Measurements from ENCODE around the gene SLC30A2. TPM values are rescaled to one million over a fixed set of nuclear protein-coding genes. Genes with fewer than 3 reads are reported as not detected.
A peak's percentile ranks its signal among the peaks of the same experiment; 100 is the strongest.

SLC30A2 gene
- total and polyA plus RNA-seq, 4 donors, result under 0.01 to 0.12 (median 0.05) TPM; not detected in 1

DNA sequence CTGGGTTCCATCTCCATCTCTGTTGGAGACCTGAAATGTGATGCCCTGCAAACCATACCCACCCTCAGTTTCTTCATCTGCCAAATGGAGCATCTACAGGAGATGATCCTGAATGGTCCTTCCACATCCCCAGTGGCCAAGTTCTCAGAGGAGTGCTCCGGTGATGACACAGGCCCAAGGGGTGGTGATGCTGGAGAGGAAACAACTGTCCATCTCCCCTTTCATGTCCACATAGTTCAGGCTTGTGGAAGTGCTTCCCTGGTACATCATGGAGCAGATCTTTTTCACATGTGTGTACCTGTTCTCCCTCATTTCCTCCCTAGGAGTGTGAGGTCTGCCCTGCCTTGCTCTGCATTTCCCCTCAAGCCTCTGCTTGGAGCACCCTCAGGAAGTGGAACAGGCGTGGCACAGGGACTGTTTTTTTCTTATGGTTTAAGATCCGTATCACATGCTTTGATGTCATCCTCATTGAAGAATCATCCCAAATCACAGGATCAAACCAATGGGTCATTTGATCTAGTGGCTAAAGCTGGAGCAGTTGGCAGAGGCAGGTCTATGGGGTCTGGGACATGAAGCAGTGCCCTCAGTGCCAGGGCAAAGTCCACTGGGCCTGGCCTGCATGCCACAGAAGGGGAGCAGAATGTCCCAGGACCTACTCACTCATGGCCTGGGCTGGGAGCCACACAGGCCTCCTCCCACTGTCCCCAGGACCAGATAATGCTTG lies 29.7 kb upstream of the SLC30A2 start (continued):
- no peak for TF ChIP-seq FOXA1 (IDR thresholded peaks at IDR 0.05)
- no peak for TF ChIP-seq RAD21 (IDR thresholded peaks at IDR 0.05)
- no peak for TF ChIP-seq EGR1 (IDR thresholded peaks at IDR 0.05; ENCODE audit: low read depth in 2 of 2)
- peak; percentile 83 for TF ChIP-seq SP1 (IDR thresholded peaks at IDR 0.05)
- TF ChIP-seq FOXA2 (IDR thresholded peaks at IDR 0.05), result no peak
- TF ChIP-seq NR2F2 (IDR thresholded peaks at IDR 0.05), result no peak
- TF ChIP-seq TAF1 (conservative IDR thresholded peaks at IDR 0.05), result no peak

DNA sequence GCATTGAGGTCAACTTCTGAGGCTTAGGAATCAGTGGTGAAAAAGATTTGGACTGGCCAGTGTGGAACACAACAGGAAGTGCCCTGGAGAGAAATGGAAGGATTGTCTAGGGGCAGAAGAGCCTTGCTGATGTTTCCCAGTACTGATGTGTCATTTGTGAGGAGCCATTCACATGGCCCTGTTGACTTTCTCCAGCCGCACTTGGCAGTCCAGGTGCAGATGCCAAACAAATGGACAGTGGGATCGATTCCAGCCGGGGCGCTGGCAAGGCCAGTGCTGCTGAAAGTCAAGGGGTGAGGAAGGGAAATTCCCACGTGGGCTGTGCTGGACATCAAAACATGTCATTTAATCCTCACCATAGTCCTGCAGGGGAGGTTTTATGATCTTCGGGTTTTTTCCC lies 26.4 kb upstream of the SLC30A2 start:
- Histone ChIP-seq H3K9ac (ENCODE audit: low read depth in 1 of 2, low read length in 2 of 2) (no peak overlapping the region), H3K4me1 (ENCODE audit: control insufficient read depth in 4 of 4, insufficient read depth in 4 of 4, low read length in 3 of 4) (peaks cover 5 to 27% (median 21%) of the 10 kb centered on the region in 4 donors), H3K4me3 (ENCODE audit: low read depth in 1 of 3, low read length in 3 of 3) (no peak overlapping the region), H3K9me3 (ENCODE audit: control insufficient read depth in 4 of 4, low read length in 3 of 4) (no peaks in the 10 kb centered on the region), H3K27me3 (ENCODE audit: control insufficient read depth in 4 of 4, insufficient read depth in 4 of 4, low read length in 3 of 4) (no peaks in the 10 kb centered on the region), H3K36me3 (ENCODE audit: control insufficient read depth in 4 of 4, insufficient read depth in 3 of 4, low read depth in 1 of 4, low read length in 3 of 4) (no peaks in the 10 kb centered on the region), H3K27ac (ENCODE audit: low read depth in 1 of 2, low read length in 2 of 2) (peak overlapping the region; percentile 18 to 23)
- 16% methylated on average over 6 of the region's 6 CpGs for WGBS
- no peak for DNase-seq (ENCODE audit: low spot score)
- TF ChIP-seq, protein P1, sequence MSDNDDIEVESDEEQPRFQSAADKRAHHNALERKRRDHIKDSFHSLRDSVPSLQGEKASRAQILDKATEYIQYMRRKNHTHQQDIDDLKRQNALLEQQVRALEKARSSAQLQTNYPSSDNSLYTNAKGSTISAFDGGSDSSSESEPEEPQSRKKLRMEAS (IDR thresholded peaks at IDR 0.05), result peak; percentile 72
- TF ChIP-seq HNF4G (IDR thresholded peaks at IDR 0.05) (no peak), NR2F2 (IDR thresholded peaks at IDR 0.05) (no peak), SP1 (IDR thresholded peaks at IDR 0.05) (peak; percentile 51), RXRA (IDR thresholded peaks at IDR 0.05) (peak; percentile 41 to 72), FOXA2 (IDR thresholded peaks at IDR 0.05) (peak; percentile 90), JUND (IDR thresholded peaks at IDR 0.05) (peak in 1 of 2 donors; percentile 64), GABPA (IDR thresholded peaks at IDR 0.05 in 1 of 2, conservative IDR thresholded peaks at IDR 0.05 in 1 of 2) (peak in 1 of 2 donors; percentile 16), RAD21 (IDR thresholded peaks at IDR 0.05) (no peak), TAF1 (conservative IDR thresholded peaks at IDR 0.05) (no peak), EGR1 (IDR thresholded peaks at IDR 0.05; ENCODE audit: low read depth in 2 of 2) (peak in 1 of 2 donors; percentile 22), YY1 (IDR thresholded peaks at IDR 0.05) (peak; percentile 63), HNF4A (conservative IDR thresholded peaks at IDR 0.05) (peak; percentile 44 to 62), FOXA1 (IDR thresholded peaks at IDR 0.05) (peak; percentile 92)
- TF ChIP-seq, protein P2, sequence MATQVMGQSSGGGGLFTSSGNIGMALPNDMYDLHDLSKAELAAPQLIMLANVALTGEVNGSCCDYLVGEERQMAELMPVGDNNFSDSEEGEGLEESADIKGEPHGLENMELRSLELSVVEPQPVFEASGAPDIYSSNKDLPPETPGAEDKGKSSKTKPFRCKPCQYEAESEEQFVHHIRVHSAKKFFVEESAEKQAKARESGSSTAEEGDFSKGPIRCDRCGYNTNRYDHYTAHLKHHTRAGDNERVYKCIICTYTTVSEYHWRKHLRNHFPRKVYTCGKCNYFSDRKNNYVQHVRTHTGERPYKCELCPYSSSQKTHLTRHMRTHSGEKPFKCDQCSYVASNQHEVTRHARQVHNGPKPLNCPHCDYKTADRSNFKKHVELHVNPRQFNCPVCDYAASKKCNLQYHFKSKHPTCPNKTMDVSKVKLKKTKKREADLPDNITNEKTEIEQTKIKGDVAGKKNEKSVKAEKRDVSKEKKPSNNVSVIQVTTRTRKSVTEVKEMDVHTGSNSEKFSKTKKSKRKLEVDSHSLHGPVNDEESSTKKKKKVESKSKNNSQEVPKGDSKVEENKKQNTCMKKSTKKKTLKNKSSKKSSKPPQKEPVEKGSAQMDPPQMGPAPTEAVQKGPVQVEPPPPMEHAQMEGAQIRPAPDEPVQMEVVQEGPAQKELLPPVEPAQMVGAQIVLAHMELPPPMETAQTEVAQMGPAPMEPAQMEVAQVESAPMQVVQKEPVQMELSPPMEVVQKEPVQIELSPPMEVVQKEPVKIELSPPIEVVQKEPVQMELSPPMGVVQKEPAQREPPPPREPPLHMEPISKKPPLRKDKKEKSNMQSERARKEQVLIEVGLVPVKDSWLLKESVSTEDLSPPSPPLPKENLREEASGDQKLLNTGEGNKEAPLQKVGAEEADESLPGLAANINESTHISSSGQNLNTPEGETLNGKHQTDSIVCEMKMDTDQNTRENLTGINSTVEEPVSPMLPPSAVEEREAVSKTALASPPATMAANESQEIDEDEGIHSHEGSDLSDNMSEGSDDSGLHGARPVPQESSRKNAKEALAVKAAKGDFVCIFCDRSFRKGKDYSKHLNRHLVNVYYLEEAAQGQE (IDR thresholded peaks at IDR 0.05), result no peak
- TF ChIP-seq, protein P3, sequence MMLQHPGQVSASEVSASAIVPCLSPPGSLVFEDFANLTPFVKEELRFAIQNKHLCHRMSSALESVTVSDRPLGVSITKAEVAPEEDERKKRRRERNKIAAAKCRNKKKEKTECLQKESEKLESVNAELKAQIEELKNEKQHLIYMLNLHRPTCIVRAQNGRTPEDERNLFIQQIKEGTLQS (IDR thresholded peaks at IDR 0.05), result no peak
- TF ChIP-seq, protein P4, sequence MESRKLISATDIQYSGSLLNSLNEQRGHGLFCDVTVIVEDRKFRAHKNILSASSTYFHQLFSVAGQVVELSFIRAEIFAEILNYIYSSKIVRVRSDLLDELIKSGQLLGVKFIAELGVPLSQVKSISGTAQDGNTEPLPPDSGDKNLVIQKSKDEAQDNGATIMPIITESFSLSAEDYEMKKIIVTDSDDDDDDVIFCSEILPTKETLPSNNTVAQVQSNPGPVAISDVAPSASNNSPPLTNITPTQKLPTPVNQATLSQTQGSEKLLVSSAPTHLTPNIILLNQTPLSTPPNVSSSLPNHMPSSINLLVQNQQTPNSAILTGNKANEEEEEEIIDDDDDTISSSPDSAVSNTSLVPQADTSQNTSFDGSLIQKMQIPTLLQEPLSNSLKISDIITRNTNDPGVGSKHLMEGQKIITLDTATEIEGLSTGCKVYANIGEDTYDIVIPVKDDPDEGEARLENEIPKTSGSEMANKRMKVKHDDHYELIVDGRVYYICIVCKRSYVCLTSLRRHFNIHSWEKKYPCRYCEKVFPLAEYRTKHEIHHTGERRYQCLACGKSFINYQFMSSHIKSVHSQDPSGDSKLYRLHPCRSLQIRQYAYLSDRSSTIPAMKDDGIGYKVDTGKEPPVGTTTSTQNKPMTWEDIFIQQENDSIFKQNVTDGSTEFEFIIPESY (IDR thresholded peaks at IDR 0.05), result peak; percentile 33
- TF ChIP-seq, protein P5, sequence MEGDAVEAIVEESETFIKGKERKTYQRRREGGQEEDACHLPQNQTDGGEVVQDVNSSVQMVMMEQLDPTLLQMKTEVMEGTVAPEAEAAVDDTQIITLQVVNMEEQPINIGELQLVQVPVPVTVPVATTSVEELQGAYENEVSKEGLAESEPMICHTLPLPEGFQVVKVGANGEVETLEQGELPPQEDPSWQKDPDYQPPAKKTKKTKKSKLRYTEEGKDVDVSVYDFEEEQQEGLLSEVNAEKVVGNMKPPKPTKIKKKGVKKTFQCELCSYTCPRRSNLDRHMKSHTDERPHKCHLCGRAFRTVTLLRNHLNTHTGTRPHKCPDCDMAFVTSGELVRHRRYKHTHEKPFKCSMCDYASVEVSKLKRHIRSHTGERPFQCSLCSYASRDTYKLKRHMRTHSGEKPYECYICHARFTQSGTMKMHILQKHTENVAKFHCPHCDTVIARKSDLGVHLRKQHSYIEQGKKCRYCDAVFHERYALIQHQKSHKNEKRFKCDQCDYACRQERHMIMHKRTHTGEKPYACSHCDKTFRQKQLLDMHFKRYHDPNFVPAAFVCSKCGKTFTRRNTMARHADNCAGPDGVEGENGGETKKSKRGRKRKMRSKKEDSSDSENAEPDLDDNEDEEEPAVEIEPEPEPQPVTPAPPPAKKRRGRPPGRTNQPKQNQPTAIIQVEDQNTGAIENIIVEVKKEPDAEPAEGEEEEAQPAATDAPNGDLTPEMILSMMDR (IDR thresholded peaks at IDR 0.05; ENCODE audit: low read depth, low read length, missing input control), result no peak
